GM18909 (cell line): Measurements from ENCODE around the gene FAIM.
"Not testable (repeated sequence)": the region's sequence is repeated elsewhere in the genome, so short reads cannot be mapped to it uniquely, and the experiment has no call there.

Experiments used
- ATAC-seq: cut with Tn5 transposase; IDR thresholded peaks from one replicate; pipeline ENCODE4 v1.9.1; 2021; ENCODE audit warnings: mild to moderate bottlenecking; ENCODE audit not compliant: unreplicated experiment, poor library complexity

The FAIM gene

DNA sequence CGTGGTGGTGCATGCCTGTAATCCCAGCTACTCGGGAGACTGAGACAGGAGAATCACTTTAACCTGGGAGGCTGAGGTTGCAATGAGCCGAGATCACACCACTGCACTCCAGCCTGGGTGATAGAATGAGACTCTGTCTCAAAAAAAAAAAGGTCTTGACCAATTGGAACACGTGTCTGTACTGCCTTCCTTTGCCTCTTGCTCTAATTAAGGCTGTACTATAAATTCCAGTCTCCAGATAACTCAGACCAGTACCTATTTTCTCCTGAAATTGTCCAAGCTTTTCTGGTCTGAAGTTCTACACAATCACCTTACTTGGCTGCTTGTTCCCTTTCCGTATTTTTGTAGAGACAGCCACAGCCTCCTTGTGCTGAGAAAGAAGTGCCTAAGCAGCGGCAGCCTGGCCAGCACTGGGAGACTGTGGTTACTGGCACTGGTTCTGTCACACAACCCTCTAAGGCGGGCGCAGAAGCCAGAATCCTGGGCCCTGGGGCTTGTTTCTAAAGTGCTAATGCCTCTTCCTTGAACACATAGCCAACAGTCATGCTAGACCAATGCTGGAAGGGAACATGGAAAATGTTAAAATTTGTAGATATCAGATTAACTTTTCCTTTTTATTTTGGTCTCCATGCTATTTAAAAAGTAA, 8.3 kb upstream of the FAIM start:
- ATAC-seq: no peak

DNA sequence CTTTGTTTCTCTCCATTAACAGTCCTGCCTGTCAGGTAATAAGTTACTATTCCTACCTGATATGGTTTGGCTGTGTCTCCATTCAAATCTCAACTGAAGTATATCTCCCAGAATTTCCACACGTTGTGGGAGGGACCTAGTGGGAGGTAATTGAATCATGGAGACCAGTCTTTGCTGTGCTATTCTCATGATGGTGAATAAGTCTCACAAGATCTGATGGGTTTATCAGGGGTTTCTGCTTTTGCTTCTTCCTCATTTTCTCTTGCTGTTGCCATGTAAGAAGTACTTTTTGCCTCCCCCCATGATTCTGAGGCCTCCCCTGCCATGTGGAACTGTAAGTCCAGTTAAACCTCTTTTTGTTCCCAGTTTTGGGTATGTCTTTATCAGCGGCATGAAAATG, 6.9 kb upstream of the FAIM start:
- ATAC-seq: not testable (repeated sequence)

DNA sequence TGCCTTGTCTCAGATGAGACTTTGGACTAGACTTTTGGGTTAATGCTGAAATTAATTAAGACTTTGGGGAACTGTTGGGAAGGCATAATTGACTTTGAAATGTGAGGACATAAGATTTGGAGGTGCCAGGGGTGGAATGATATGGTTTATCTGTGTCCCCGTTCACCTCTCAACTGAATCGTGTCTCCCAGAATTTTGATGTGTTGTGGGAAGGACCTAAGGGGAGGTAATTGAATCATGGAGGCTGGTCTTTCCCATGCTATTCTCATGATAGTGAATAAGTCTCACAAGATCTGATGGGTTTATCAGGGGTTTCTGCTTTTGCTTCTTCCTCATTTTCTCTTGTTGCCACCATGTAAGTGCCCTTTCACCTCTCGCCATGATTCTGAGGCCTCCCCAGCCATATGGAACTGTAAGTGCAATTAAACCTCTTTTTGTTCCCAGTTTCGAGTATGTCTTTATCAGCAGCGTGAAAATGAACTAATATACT, 4.4 kb upstream of the FAIM start:
- not testable (repeated sequence) for ATAC-seq

DNA sequence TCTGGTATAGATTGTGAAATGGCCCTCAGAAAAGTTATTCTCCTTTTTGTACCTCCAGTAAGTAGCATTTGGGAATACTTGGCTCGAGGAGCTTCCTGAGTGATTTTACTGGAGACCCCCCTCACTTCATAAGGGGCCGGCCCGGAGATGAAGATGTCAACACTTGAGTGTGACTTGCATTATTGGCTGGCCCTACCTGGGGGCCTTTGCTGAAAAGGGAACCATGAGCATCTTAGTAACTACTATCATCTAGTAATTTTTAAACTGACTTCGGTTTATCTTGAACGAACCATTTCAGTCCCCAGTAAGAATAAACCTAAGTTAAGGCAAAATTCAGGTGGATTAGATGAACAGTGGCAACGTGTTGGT, 1.3 kb downstream of the FAIM start:
- ATAC-seq: no peak

DNA sequence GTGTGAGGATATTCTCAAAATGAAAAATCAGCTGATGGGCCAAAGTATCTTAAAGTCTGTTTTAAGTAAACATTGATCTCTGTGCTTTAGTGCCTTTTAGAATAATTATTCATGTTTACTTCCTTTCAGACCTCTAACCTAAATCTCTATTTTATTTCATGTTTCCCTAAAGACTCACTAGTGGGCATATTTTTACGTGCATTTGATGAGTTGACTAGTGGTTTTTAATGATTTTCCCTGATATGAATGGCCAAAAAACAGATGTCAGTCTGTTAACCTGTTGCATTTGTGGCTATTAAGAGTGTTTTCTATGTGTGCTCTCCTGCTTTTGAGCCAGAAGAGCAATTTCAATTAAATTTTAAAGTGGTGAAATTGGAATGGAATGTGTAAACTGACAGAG, 6.9 kb downstream of the FAIM start:
- ATAC-seq: no peak

DNA sequence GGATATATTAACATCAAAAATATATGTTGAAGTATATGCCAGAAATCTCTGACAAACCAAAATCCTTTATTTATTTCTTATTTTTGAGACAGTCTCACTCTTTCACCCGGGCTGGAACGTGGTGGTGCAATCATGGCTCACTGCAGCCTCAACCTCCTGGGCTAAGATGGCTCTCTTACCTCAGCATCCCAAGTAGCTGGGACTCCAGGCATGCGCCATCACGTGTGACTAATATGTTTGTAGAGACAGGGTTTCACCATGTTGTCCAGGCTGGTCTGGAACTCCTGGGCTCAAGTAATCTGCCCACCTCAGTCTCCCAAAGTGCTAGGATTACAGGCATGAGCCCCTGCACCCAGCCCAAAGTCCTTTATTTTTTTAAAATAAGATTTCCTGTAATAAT, 11.9 kb downstream of the FAIM start:
- ATAC-seq: no peak

DNA sequence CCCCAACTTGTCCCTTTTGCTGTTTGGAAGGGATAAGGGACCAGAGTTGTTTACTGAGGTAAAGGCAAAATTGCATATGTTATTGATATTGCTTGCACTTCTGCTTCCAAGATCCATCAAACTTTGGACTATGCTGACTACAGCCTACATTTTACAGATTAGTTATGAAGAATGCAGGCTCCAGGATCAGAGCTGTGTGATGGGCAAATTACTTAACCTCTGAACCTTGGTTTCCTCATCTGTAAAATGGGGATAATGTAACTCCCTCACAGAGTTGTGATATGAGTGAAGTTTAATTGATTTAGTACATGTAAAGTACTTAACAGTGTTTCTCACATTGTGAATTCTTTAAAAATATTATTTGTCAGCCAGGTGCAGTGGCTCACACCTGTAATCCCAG, 15.9 kb downstream of the FAIM start:
- ATAC-seq: no peak

DNA sequence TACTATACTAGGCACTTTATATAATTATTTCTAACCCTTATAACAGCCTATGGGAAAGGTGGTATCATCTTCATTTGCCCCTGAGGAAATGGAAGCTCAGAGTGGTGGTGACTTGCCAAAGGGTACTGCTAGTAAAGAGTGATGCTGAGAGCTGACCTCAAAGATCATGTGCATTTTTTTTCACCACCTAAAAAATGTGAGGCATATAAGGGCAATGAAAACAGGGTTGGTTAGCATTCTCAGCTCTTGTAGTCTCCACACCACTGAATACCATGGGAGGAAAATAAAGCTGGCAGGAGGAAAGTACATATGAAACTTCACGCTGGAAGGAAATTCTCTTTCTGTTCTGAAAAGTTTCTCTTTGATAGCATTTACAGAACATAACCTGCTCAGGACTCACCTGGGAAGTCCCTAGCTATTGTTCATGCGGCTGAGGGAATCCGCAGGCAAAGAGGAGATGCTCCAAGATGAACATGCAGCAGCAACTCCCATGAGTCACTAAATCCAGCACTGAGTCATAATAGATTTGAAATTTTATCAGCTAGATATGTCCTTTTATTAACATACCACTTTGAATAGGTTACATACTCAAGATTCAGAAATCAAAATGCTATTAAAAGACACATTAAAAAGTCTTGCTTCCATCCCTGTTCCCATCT, 17.3 kb downstream of the FAIM start:
- ATAC-seq: no peak

DNA sequence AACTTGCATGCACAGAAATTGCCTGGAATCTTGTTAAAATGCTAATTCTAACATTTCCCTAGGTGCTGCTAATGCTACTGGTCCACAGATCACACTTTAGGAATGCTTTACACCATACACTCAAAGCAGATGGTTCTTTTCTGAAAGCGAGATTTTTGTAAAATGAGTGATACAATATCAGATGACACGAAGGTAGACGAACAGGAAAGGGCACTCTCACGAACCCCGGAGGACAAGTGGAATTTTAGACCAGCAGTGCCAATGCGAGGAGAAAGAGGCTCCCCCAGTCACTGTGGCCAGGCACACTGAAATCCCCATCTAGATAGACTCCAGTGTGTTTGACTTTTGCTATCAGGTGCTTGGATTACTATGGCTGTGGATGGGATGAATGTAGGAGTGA, 21.0 kb downstream of the FAIM start:
- no peak for ATAC-seq

DNA sequence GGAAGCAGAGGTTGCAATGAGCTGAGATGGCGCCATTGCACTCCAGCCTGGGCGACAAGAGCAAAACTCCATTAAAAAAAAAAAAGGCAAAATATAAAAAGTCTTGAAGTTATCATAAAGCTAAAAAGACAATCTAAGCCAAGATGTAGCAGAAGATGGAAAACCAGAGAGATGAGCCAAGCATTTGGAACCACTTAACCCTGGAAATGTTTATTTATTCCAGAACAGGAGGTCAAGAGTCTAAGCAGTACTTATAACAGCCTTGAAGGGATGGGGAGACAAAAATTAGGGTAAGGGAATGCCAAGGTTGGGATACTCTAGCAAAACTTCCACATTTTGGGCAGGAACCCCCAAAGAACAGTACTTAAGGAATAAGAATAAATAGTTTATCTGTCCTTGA, 30.1 kb downstream of the FAIM start:
- ATAC-seq: no peak

DNA sequence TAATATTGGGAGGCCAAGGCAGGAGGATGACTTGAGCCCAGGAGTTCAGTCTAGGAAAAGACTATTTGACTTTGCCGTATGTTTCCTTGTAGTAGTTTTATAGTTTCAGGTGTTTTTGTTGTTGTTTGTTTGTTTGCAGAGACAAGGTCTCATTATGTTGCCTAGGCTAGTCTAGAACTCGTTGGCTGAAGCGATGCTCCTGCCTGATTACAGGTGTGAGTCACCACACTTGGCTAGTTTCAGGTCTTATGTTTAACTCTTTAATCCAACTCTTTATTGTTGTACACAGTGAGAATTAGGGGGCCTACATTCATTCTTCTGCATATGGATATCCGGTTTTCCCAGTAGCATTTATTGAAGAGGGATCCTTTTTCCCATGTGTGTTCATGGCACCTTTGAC, 32.0 kb downstream of the FAIM start:
- ATAC-seq: no peak

DNA sequence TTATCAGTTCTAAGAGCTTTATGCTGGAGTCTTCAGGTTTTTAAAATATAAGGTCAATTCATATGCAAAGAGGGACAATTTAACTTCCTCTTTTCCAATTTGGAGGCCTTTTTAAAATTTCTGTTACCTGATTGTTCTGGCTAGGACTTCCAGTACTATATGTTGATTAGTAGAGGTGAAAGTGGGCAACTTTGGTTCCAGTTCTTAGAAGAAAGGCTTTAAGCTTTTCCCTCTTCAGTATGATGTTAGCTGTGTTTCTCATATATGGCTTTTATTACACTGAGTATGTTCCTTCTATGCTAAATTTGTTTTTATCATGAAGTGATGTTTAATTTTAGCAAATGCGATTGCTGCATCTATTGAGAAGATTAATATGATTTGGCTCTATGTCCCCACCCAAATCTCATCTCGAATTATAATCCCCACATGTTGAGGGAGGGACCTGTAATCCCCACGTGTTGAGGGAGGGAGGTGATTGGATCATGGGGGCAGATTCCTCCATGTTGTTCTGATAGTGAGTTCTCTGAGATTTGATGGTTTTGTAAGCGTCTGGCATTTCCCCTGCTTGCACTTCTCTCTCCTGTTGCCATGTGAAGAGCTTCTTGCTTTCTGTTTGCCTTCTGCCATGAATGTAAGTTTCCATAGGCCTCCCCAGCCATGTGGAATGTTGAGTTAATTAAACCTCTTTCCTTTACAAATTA, 33.8 kb downstream of the FAIM start:
- ATAC-seq: no peak

DNA sequence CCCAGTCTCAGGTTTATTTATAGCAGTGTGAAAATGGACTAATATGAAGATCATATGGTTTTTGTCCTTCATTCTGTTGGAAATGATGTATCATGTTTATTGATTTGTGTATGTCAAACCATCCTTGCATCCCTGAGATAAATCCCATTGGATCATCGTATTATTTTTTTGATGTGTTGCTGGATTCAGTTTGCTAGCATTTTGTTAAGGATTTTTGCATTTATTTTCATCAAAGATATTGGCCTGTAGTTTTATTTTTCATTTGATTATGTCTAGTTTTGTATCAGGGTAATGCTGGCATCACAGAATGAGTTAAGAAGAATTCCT, 34.3 kb downstream of the FAIM start:
- ATAC-seq: no peak

DNA sequence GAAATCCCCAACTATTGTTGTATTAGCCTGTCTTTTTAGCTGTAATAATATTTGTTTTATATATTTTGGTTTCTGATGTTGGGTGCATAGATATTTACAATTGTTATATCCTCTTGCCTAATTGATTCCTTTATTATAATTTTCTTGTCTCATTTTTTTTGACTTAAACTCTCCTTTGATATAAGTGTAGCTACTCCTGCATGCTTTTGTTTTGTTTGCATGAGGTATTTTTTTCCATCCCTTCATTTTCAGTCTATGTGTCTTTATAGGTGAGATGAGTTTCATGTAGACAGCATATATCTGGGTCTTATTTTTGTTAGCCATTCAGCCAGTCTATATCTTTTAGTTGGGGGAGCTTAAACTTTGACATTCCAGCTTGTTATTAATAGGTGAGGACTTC, 37.4 kb downstream of the FAIM start:
- no peak for ATAC-seq

DNA sequence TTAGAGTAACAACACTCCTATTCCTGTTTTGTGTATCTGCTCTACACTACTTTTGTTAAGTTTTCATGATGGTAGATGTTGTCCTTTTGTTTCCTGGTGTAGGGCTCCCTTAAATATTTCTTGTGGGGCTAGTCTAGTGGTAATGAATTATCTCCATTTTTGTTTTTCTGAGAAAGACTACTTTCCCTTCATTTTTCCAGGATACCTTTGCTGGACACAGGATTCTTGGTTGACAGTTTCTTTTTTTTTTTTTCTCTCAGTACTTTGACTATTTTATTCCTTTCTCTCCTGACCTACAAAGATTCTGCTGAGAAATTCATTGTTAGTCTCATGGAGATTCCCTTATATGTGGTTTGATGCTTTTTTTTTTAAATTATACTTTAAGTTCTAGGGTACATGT, 37.9 kb downstream of the FAIM start:
- no peak for ATAC-seq

DNA sequence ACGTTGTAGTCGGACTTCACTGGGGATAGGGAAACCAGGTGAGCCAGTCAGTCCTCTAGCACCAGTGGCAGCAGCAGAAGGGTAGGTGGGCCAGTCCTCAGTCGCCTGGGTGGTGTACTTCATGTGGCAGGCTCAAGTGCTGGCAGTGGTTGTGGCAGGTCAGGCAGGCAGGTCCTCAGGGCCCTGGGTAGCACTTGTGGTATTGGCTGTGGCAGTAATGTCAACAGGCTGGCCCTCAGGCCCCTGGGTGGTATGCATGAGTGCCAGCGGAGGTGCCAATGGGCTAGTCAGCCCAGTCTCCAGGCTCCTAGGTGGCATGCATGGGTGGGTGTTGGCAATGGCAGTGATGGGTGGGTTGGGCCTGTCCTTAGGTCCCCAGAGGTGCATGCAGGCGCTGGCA, 40.6 kb downstream of the FAIM start:
- no peak for ATAC-seq

DNA sequence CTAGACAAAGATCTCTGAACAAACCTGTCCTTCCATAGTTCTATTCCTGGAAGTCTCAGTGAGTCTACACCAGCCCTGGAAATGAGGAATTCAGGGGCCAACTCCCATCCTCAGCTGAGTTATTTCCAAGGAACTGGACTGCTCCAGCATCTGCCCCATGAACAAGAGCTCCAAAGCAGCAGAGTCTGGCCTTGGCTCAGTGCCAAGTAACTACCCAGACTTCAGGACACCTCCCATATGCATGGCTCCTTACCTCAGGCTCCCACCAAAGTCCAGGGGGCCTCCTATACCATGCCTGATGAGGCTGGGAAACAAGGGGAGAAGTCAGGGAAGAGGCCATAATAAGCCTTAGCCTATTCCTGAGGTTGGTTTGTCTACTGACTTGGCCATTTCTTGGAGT, 45.0 kb downstream of the FAIM start:
- ATAC-seq: no peak

DNA sequence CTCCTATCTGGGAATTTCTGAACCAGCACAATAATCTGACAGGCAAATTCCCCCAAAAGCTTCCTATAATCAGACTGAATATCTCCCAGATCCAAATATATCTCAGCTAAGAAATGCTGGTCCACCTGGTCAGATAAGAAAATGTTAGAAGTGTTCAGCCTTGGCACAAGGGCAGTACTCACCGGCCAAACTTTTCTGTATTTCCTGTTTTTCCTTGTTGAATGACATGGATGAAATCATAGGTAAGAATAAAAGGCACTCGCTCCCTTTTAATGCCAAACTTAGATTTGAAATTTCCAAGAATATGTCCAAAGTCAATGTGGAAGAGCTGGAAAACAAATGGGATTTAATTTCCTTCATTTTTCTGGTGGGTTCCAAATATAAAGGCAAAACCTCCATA, 48.9 kb downstream of the FAIM start:
- no peak for ATAC-seq

DNA sequence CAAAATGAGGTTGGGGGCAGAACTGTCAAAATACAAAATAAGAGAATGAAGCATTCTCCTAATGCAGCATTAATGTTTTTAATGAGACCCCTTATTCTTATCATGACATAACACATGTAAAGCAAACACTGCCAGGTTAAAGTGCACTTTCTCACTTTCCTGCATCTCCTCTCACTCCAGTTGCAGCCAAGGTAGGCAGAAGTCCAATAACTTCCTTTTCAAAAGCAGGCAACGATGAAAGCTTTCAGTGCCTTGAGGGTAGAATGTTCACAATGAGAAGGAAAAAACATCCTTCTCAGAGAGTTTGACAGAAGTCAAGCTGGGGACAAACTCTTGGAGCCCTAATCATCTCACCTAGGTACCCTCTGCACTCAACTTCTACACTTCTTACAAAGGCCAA, 59.5 kb downstream of the FAIM start:
- ATAC-seq: no peak

DNA sequence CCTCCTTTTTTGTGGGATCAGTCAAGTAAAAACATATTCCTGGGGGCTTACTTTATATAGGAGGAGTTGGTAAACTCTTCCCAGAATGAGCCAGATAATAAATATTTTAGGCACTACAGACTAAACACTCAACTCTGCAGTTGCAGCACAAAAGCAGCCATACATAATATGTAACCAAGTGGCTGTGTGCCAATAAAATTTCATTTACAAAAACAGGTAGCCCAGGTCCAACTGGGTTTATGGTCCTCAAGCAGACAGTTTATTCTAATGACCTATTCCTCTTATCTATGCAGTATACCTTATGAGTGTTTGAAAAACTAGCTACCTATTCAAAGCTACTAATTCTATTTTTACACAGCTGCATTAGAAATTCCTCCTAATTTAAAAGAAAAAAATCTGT, 61.8 kb downstream of the FAIM start:
- no peak for ATAC-seq

DNA sequence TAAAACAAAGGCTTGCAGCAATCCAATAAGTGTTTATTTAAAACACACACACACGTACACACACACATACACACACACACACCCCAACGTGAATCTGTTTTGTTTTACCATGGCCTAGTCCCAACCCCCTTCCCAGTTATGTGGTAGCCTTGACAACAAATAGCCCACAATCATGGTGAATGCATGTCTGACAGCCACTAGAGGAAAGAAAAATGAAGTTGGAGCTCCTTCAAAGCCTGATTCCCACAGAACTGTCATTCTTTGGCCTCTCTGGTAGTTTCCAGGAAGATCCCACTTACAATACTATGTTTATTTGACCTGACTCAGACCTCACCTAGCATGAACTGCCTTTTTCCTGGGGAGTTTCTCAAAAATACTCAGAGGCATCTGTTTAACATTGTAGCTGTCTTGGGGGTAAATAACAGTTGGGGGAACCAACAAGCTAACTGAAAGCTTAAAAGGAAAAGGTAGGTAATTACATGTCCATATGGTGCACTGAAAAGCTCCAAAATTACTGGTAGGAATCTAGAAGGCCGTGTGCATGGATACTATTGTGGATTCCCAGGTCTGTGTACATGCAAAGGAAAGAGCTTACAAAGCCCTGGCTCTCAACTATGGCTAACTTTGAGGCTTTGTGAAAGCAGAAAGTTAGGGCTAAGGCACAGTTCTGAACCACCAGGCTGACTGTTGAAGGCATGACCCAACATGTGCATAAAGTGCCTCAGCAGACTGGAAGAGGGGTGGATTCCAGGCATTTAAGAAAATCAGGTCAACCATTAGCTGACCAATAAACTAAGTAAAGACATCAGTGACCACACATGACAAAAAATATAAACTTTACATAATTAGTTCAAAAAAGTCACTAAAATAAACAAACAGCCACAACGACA, 65.3 kb downstream of the FAIM start:
- ATAC-seq: no peak
